Measurements from ENCODE around the gene CCDC88B.

GRCh38 chr11:64401775-64402174, 61.8 kb downstream of the CCDC88B start:
- TF ChIP-seq, protein P1, sequence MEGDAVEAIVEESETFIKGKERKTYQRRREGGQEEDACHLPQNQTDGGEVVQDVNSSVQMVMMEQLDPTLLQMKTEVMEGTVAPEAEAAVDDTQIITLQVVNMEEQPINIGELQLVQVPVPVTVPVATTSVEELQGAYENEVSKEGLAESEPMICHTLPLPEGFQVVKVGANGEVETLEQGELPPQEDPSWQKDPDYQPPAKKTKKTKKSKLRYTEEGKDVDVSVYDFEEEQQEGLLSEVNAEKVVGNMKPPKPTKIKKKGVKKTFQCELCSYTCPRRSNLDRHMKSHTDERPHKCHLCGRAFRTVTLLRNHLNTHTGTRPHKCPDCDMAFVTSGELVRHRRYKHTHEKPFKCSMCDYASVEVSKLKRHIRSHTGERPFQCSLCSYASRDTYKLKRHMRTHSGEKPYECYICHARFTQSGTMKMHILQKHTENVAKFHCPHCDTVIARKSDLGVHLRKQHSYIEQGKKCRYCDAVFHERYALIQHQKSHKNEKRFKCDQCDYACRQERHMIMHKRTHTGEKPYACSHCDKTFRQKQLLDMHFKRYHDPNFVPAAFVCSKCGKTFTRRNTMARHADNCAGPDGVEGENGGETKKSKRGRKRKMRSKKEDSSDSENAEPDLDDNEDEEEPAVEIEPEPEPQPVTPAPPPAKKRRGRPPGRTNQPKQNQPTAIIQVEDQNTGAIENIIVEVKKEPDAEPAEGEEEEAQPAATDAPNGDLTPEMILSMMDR (IDR thresholded peaks at IDR 0.05), result no peak
- no peak for TF ChIP-seq POLR2A (IDR thresholded peaks at IDR 0.05)

Data from body of pancreas (tissue), 4 donors.